ENCODE results near the gene LDLRAD2.
A peak's percentile ranks its signal among the peaks of the same experiment; 100 is the strongest.
"Not testable (repeated sequence)": the region's sequence is repeated elsewhere in the genome, so short reads cannot be mapped to it uniquely, and the experiment has no call there.

LDLRAD2 gene

GRCh38 chr1:21783679-21784603, 28.1 kb upstream of the LDLRAD2 start:
- Histone ChIP-seq H3K27ac (peak overlapping the region; percentile 98), H4K20me1 (peaks cover 38% of the 10 kb centered on the region), H3K9me3 (0 out of 2 replicates have a peak, but pooled peaks cover 3% of the 10 kb centered on the region), H3K4me3 (peak overlapping the region; percentile 94), H3K9ac (peak overlapping the region; percentile 99), H3K36me3 (0 out of 2 replicates have a peak, but pooled peaks cover 2% of the 10 kb centered on the region), H3K4me2 (peak overlapping the region; percentile 95), H3K4me1 (peaks cover 26% of the 10 kb centered on the region), H3K27me3 (no peaks in the 10 kb centered on the region; the same call in 1 of the 2 replicates)
- TF ChIP-seq Cebpa-rat (IDR thresholded peaks at IDR 0.05), result no peak

GRCh38 chr1:21785764-21786163, 26.3 kb upstream of the LDLRAD2 start:
- Histone ChIP-seq H4K20me1 (peaks cover 19% of the 10 kb centered on the region), H3K4me1 (peaks cover 15% of the 10 kb centered on the region)
- not testable (repeated sequence) for H3K27ac ChIP-seq, H3K9me3 ChIP-seq, H3K4me2 ChIP-seq, H3K9ac ChIP-seq, H3K4me3 ChIP-seq, H3K27me3 ChIP-seq, H3K36me3 ChIP-seq

- Histone ChIP-seq H3K36me3 (no peaks in the 10 kb centered on the region), H3K27ac (no peak overlapping the region), H3K4me3 (no peak overlapping the region), H3K4me2 (no peak overlapping the region), H3K9ac (no peak overlapping the region), H4K20me1 (peaks cover 11% of the 10 kb centered on the region), H3K27me3 (no peaks in the 10 kb centered on the region; the same call in 1 of the 2 replicates), H3K9me3 (no peaks in the 10 kb centered on the region), H3K4me1 (peaks cover 12% of the 10 kb centered on the region)
- TF ChIP-seq Cebpa-rat (IDR thresholded peaks at IDR 0.05), result no peak
These were observed 25.4 kb upstream of the LDLRAD2 start for GRCh38 chr1:21786640-21787039.

GRCh38 chr1:21793104-21793503, 19.0 kb upstream of the LDLRAD2 start:
- no peak for TF ChIP-seq Cebpa-rat (IDR thresholded peaks at IDR 0.05)
- Histone ChIP-seq H3K27me3 (no peaks in the 10 kb centered on the region), H4K20me1 (no peaks in the 10 kb centered on the region), H3K9me3 (peaks cover 22% of the 10 kb centered on the region), H3K4me3 (no peak overlapping the region), H3K4me2 (no peak overlapping the region), H3K4me1 (peaks cover 9% of the 10 kb centered on the region), H3K36me3 (no peaks in the 10 kb centered on the region), H3K9ac (no peak overlapping the region), H3K27ac (no peak overlapping the region)

GRCh38 chr1:21794656-21795055, 17.4 kb upstream of the LDLRAD2 start:
- Histone ChIP-seq H3K4me3 (no peak overlapping the region), H3K36me3 (no peaks in the 10 kb centered on the region), H3K9ac (no peak overlapping the region), H4K20me1 (no peaks in the 10 kb centered on the region), H3K9me3 (peaks cover 22% of the 10 kb centered on the region), H3K27me3 (no peaks in the 10 kb centered on the region), H3K27ac (no peak overlapping the region), H3K4me2 (no peak overlapping the region), H3K4me1 (peaks cover 9% of the 10 kb centered on the region)
- TF ChIP-seq Cebpa-rat (IDR thresholded peaks at IDR 0.05), result no peak

GRCh38 chr1:21795075-21795474, 17.0 kb upstream of the LDLRAD2 start:
- Histone ChIP-seq H3K4me3 (no peak overlapping the region), H3K4me2 (no peak overlapping the region), H3K27me3 (no peaks in the 10 kb centered on the region), H3K36me3 (no peaks in the 10 kb centered on the region), H3K4me1 (peaks cover 9% of the 10 kb centered on the region), H3K9ac (no peak overlapping the region), H3K27ac (no peak overlapping the region), H3K9me3 (peaks cover 22% of the 10 kb centered on the region), H4K20me1 (no peaks in the 10 kb centered on the region)
- no peak for TF ChIP-seq Cebpa-rat (IDR thresholded peaks at IDR 0.05)

GRCh38 chr1:21799730-21800129, 12.3 kb upstream of the LDLRAD2 start:
- Histone ChIP-seq H3K36me3 (no peaks in the 10 kb centered on the region), H3K27ac (no peak overlapping the region), H3K27me3 (no peaks in the 10 kb centered on the region), H3K9me3 (peaks cover 12% of the 10 kb centered on the region), H3K4me3 (no peak overlapping the region), H3K9ac (no peak overlapping the region), H3K4me2 (no peak overlapping the region), H4K20me1 (no peaks in the 10 kb centered on the region), H3K4me1 (no peaks in the 10 kb centered on the region)
- no peak for TF ChIP-seq Cebpa-rat (IDR thresholded peaks at IDR 0.05)

- no peaks in the 10 kb centered on the region for H4K20me1 ChIP-seq
- H3K9me3 ChIP-seq, result no peaks in the 10 kb centered on the region
- no peak overlapping the region for H3K4me3 ChIP-seq
- H3K9ac ChIP-seq, result no peak overlapping the region
- H3K36me3 ChIP-seq, result no peaks in the 10 kb centered on the region
- no peaks in the 10 kb centered on the region for H3K4me1 ChIP-seq
- H3K27me3 ChIP-seq, result no peaks in the 10 kb centered on the region
- H3K4me2 ChIP-seq, result no peak overlapping the region
- no peak for TF ChIP-seq Cebpa-rat (IDR thresholded peaks at IDR 0.05)
- H3K27ac ChIP-seq, result no peak overlapping the region
These were observed 11.0 kb upstream of the LDLRAD2 start for GRCh38 chr1:21801100-21801499.

GRCh38 chr1:21804536-21804935, 7.5 kb upstream of the LDLRAD2 start:
- H3K4me1 ChIP-seq, result no peaks in the 10 kb centered on the region
- no peak overlapping the region for H3K4me3 ChIP-seq
- no peak overlapping the region for H3K27ac ChIP-seq
- no peaks in the 10 kb centered on the region for H3K36me3 ChIP-seq
- H4K20me1 ChIP-seq, result no peaks in the 10 kb centered on the region
- TF ChIP-seq Cebpa-rat (IDR thresholded peaks at IDR 0.05), result no peak
- H3K9me3 ChIP-seq, result no peaks in the 10 kb centered on the region
- H3K9ac ChIP-seq, result no peak overlapping the region
- H3K4me2 ChIP-seq, result no peak overlapping the region
- H3K27me3 ChIP-seq, result no peaks in the 10 kb centered on the region

- Histone ChIP-seq H3K4me3 (peak overlapping the region; percentile 60), H4K20me1 (no peaks in the 10 kb centered on the region), H3K4me1 (peaks cover 70% of the 10 kb centered on the region), H3K4me2 (peak overlapping the region; percentile 81), H3K9me3 (no peaks in the 10 kb centered on the region), H3K36me3 (no peaks in the 10 kb centered on the region), H3K27me3 (no peaks in the 10 kb centered on the region), H3K27ac (no peak overlapping the region), H3K9ac (peak overlapping the region; percentile 70; the same call in 1 of the 2 replicates)
- no peak for TF ChIP-seq Cebpa-rat (IDR thresholded peaks at IDR 0.05)
These were observed 1.5 kb downstream of the LDLRAD2 start for GRCh38 chr1:21813542-21813941.

All from BLaER1 (cell line).